ENCODE results near the gene ATXN1.

Gene ATXN1

DNA sequence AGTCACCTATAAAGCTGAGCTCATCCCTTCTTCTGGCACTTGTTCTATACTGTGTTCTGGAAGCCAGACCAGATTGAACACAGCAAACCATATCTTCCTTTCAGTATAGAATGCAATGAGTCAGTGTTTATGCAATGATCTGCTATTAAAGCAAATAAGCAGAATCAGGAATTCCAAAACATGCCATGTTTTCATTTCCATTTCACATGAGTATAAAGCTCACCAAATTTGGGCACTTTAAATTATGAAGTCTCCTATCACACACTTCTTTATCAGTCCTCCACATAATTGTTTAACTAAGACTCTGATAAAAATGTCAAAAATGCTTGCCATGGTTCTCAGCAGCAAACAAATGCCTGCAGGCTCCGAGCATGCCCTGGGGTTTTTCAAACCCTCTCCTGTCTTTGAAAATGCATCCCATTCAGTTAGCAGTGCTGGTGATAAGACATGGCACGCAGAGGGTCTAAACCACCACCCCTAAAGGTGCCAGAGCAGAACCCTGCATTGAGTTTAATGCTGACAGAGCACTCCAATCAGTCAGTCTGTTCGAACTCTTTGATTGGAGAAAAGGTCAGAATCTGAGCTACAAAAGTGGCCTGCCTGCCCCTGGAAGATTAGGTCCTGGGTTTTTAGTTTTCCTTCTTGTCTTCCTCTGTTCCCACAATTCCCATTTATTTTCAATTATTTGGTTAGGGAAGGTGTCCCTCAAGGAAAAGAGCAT is 288.8 kb downstream of the ATXN1 start:
- H3K27me3 Mint-ChIP-seq (ENCODE audit: low read depth, poor library complexity), result peaks cover 3% of the 10 kb centered on the region
- TF ChIP-seq, protein P1, sequence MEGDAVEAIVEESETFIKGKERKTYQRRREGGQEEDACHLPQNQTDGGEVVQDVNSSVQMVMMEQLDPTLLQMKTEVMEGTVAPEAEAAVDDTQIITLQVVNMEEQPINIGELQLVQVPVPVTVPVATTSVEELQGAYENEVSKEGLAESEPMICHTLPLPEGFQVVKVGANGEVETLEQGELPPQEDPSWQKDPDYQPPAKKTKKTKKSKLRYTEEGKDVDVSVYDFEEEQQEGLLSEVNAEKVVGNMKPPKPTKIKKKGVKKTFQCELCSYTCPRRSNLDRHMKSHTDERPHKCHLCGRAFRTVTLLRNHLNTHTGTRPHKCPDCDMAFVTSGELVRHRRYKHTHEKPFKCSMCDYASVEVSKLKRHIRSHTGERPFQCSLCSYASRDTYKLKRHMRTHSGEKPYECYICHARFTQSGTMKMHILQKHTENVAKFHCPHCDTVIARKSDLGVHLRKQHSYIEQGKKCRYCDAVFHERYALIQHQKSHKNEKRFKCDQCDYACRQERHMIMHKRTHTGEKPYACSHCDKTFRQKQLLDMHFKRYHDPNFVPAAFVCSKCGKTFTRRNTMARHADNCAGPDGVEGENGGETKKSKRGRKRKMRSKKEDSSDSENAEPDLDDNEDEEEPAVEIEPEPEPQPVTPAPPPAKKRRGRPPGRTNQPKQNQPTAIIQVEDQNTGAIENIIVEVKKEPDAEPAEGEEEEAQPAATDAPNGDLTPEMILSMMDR (IDR thresholded peaks at IDR 0.05), result no peak
- H3K4me1 Mint-ChIP-seq, result peaks cover 31% of the 10 kb centered on the region
- no peak overlapping the region for H3K4me3 Mint-ChIP-seq
- H3K36me3 Mint-ChIP-seq (ENCODE audit: low read depth), result peaks cover 12% of the 10 kb centered on the region
- H3K9me3 Mint-ChIP-seq, result peaks cover 17% of the 10 kb centered on the region
- no peak for DNase-seq
- H3K27ac Mint-ChIP-seq, result peak overlapping the region; percentile 76

DNA sequence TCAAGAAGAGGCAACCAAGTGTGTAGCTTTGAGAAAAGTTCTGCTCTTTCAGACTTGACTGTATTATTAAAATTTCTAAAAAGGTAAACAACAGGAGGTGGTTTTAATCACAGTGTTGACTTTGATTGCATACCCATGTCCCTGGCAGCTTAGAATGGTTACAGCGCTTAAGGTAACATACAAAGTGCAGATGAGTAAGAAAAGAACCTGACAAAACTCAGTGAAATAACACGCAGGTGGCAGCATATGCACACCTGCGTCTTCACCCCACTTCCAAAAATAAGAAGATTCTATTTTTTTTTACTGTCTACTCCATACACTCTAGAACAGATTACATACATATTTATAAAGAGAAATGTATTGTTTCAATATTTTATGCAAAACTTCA is 289.4 kb downstream of the ATXN1 start:
- H3K4me3 Mint-ChIP-seq, result no peak overlapping the region
- no peak overlapping the region for H3K27ac Mint-ChIP-seq
- H3K9me3 Mint-ChIP-seq, result peaks cover 17% of the 10 kb centered on the region
- H3K4me1 Mint-ChIP-seq, result peaks cover 25% of the 10 kb centered on the region
- peaks cover 3% of the 10 kb centered on the region for H3K27me3 Mint-ChIP-seq (ENCODE audit: low read depth, poor library complexity)
- TF ChIP-seq, protein P1 (IDR thresholded peaks at IDR 0.05), result no peak
- H3K36me3 Mint-ChIP-seq (ENCODE audit: low read depth), result peaks cover 10% of the 10 kb centered on the region
- DNase-seq, result no peak

DNA sequence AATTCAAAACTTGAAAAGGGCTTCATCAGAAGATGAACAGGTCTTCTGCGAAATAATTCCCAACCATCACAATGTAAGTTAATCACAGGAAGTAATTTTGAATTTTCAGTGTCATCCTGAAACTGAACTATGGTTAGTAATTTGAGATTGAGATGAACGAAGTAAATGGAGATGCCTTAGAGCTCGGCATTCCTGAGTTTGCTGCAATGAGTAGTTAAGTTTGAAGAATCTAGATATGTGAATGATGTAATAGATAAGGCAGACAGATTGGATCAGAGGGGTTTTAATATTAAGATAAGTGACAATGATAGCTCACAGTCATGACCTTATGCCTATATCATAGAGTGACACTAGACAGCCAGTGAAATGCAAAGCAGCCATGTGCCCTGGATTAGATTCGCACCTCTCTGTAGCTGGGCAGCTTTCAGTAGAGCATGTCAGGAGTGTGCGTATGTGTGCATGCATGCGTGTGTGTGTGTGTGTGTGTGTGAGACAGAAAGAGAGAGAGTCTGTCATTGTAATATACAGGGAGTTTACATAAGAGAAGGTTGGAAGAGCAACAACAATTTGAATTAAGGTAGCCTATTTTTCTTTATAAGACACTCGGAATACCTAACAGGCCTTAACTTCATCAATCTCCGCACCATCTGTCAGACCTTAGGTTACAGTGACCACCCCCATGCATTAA is 289.9 kb downstream of the ATXN1 start:
- no peak for DNase-seq
- H3K27me3 Mint-ChIP-seq (ENCODE audit: low read depth, poor library complexity), result peaks cover 3% of the 10 kb centered on the region
- H3K36me3 Mint-ChIP-seq (ENCODE audit: low read depth), result peaks cover 5% of the 10 kb centered on the region
- H3K4me1 Mint-ChIP-seq, result peaks cover 21% of the 10 kb centered on the region
- H3K9me3 Mint-ChIP-seq, result peaks cover 17% of the 10 kb centered on the region
- peak overlapping the region; percentile 24 for H3K27ac Mint-ChIP-seq
- no peak overlapping the region for H3K4me3 Mint-ChIP-seq
- TF ChIP-seq, protein P1 (IDR thresholded peaks at IDR 0.05), result no peak

DNA sequence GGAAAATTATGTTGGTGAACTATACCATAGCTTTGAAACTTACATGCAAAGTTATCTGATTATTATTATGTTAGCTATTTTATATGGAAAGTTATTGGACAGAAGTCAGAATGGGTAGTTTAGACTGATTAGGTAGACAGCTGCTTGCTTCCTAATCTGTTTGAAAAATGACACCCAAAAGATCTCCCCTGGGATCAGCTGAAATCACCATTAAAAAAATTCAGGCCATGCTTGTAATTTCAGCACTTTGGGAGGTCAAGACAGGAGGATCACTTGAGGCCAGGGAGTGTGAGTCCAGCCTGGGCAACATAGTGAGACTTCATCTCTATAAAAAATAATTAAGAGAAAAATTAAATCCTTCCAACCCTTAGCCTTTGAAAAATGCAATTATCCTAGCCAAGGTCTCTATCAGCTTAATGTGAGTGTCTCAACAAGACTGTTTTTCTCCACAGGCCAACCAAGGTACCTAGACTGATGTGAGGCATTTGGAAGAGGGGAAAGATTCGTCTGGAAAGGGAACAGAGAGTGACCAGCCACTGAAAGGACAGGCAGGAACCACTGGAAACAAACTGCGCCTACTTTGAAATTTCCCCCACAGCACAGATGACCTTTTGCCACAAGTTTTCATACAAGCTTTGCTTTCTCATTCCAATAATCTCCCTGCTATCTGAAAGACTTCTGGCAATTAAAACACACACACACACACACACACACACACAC is 290.6 kb downstream of the ATXN1 start:
- H3K36me3 Mint-ChIP-seq (ENCODE audit: low read depth), result peaks cover 5% of the 10 kb centered on the region
- TF ChIP-seq, protein P1 (IDR thresholded peaks at IDR 0.05), result no peak
- H3K27ac Mint-ChIP-seq, result no peak overlapping the region
- peaks cover 17% of the 10 kb centered on the region for H3K9me3 Mint-ChIP-seq
- H3K4me1 Mint-ChIP-seq, result peaks cover 21% of the 10 kb centered on the region
- peaks cover 3% of the 10 kb centered on the region for H3K27me3 Mint-ChIP-seq (ENCODE audit: low read depth, poor library complexity)
- DNase-seq, result no peak
- H3K4me3 Mint-ChIP-seq, result no peak overlapping the region

DNA sequence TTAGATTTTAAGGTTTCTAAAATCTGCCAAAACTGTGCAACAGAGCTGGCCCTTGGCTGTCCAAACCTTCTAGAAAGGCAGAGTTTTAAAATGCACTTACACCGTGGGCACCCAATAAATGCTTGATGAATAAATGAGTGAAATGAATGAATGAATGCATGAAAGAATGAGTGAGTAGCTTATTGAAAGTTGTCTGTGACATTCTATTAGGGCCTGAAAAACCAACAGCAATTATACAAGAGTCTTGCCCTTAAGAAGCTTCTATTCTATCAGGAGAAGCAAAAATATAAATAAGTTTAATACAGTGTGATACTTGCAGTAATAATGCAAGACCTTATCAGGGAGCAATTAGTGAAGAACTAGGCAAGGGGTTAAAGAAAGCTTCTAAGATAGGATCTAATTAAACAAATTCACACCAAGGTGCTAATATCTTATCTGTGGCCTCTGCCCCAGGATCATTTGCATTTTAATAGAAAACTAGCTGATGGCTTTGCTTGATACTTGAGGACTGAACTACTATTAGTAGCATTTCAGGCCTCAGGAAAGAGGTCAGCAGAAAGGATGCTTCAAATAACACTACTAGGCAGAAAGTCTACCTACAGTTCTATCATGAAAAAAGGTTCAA is 292.2 kb downstream of the ATXN1 start:
- Mint-ChIP-seq H3K4me1 (peaks cover 21% of the 10 kb centered on the region), H3K27ac (no peak overlapping the region), H3K27me3 (ENCODE audit: low read depth, poor library complexity) (peaks cover 6% of the 10 kb centered on the region), H3K9me3 (peaks cover 16% of the 10 kb centered on the region), H3K4me3 (no peak overlapping the region), H3K36me3 (ENCODE audit: low read depth) (peaks cover 5% of the 10 kb centered on the region)
- TF ChIP-seq, protein P1 (IDR thresholded peaks at IDR 0.05), result no peak
- DNase-seq, result no peak
